T-helper 1 cell treated with Interleukin-12 subunit alpha and Interleukin-12 subunit beta and Interleukin-4 antibody, amounts not matched to agents 30 μg/mL and 1 μg/mL, for 36 hours (primary cell): ENCODE results near the gene NFE2L3.
"Not testable (repeated sequence)": the region's sequence is repeated elsewhere in the genome, so short reads cannot be mapped to it uniquely, and the experiment has no call there.

Experiments used
- H3K27ac Mint-ChIP-seq: one replicate; pipeline ENCODE4 v1.8.0; 2021; ENCODE audit warnings: mild to moderate bottlenecking, mixed read lengths
- H3K27me3 Mint-ChIP-seq: one replicate; pipeline ENCODE4 v1.8.0; 2021; ENCODE audit warnings: low read depth, mixed read lengths
- H3K36me3 Mint-ChIP-seq: one replicate; pipeline ENCODE4 v1.8.0; 2021; ENCODE audit warnings: low read depth, mixed read lengths
- H3K4me1 Mint-ChIP-seq: one replicate; pipeline ENCODE4 v1.8.0; 2021; ENCODE audit warnings: low read depth, mixed read lengths
- H3K4me3 Mint-ChIP-seq: one replicate; pipeline ENCODE4 v1.8.0; 2021; ENCODE audit warnings: mild to moderate bottlenecking, moderate library complexity, mixed read lengths
- H3K9me3 Mint-ChIP-seq: one replicate; pipeline ENCODE4 v1.8.0; 2021; ENCODE audit warnings: mixed read lengths

The NFE2L3 gene

DNA sequence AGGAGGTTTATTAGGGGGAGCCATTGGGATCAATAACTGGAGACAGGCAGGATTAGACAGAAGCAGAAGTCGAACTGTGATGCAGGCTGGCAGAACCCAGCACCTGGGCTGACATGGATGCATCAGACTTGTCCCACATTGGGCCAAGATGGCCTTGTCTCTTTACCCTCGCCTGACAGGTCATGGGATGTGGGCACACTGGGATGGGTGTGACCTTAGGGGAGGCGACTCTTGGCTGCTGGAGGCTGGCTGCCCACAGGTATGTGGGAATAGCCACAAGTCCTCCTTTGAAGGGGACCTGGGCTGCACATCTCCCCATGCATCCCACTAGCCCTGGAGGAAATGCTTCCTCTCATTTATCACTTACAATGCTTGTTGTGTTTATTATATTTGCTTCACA is 17.3 kb downstream of the NFE2L3 start:
- Mint-ChIP-seq H3K27ac (no peak overlapping the region), H3K4me1 (peaks cover 56% of the 10 kb centered on the region), H3K27me3 (no peaks in the 10 kb centered on the region), H3K4me3 (no peak overlapping the region), H3K9me3 (no peaks in the 10 kb centered on the region), H3K36me3 (peaks cover 51% of the 10 kb centered on the region)

DNA sequence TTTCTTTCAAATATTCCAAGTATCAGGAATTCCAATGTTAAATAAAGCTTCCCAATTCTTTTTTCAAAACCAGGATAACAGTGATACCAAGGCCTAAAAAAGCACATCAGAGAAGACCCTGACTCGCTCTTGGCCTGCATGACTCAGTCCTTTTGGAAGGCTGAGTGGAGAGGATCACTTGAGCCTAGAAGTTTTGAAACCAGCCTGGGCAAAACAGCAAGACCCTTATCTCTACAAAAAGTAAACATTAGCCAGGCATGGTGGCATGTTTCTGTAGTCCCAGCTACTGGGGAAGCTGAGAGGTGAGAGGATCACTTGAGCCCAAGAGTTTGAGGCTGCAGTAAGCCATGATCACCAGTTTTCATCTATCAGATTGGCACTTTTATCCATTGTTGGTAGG is 18.7 kb downstream of the NFE2L3 start:
- peaks cover 57% of the 10 kb centered on the region for H3K4me1 Mint-ChIP-seq
- no peak overlapping the region for H3K27ac Mint-ChIP-seq
- peaks cover 43% of the 10 kb centered on the region for H3K36me3 Mint-ChIP-seq
- no peaks in the 10 kb centered on the region for H3K27me3 Mint-ChIP-seq
- no peaks in the 10 kb centered on the region for H3K9me3 Mint-ChIP-seq
- no peak overlapping the region for H3K4me3 Mint-ChIP-seq

DNA sequence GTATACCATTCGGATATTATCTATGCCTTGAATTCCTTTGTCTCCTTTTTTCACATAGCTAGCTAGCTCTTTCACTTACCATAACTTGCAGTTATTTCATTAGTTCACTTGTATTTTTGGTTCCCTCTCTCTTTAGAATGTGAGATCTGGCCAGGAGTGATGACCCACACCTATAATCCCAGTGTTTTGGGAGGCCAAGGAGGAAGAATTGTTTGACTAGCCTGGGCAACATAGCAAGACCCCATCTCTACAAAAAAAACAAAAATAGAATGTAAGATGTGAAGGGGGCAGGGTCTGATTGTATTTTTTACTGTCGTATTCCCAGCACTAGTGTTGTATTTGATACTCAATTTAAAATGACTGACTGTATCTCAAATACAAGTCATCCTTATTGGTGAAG is 19.6 kb downstream of the NFE2L3 start:
- H3K9me3 Mint-ChIP-seq = no peaks in the 10 kb centered on the region
- no peaks in the 10 kb centered on the region for H3K27me3 Mint-ChIP-seq
- peaks cover 38% of the 10 kb centered on the region for H3K36me3 Mint-ChIP-seq
- peaks cover 49% of the 10 kb centered on the region for H3K4me1 Mint-ChIP-seq
- no peak overlapping the region for H3K4me3 Mint-ChIP-seq
- no peak overlapping the region for H3K27ac Mint-ChIP-seq

DNA sequence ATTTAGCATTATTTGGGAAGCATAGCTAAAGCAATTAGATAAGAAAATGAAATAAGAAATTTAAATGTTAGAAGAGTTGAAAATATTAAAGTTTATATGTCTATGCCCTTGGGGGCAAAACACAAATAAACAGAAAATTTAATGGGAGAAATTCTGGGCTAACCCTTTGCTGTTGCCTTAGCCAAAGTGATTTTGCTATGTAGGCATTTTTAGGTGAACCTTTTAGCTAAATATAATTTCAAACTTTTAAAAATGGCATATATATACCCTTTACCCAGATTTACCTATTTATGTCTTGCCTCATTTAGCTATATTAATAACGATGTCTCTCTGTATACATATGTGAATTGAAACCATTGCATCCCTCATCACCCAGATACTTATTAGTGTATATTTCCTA is 20.1 kb downstream of the NFE2L3 start:
- H3K27me3 Mint-ChIP-seq = no peaks in the 10 kb centered on the region
- H3K4me3 Mint-ChIP-seq = no peak overlapping the region
- peaks cover 36% of the 10 kb centered on the region for H3K36me3 Mint-ChIP-seq
- no peaks in the 10 kb centered on the region for H3K9me3 Mint-ChIP-seq
- H3K27ac Mint-ChIP-seq = no peak overlapping the region
- peaks cover 44% of the 10 kb centered on the region for H3K4me1 Mint-ChIP-seq

DNA sequence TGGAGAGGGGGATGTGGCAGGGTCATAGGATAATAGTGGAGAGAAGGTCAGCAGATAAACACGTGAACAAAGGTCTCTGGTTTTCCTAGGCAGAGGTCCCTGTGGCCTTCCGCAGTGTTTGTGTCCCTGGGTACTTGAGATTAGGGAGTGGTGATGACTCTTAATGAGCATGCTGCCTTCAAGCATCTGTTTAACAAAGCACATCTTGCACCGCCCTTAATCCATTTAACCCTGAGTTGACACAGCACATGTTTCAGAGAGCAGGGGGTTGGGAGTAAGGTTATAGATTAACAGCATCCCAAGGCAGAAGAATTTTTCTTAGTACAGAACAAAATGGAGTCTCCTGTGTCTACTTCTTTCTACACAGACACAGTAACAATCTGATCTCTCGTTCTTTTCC is 23.9 kb downstream of the NFE2L3 start:
- not testable (repeated sequence) for H3K27me3 Mint-ChIP-seq, H3K4me3 Mint-ChIP-seq, H3K27ac Mint-ChIP-seq, H3K9me3 Mint-ChIP-seq
- Mint-ChIP-seq H3K36me3 (peaks cover 34% of the 10 kb centered on the region), H3K4me1 (peaks cover 30% of the 10 kb centered on the region)

DNA sequence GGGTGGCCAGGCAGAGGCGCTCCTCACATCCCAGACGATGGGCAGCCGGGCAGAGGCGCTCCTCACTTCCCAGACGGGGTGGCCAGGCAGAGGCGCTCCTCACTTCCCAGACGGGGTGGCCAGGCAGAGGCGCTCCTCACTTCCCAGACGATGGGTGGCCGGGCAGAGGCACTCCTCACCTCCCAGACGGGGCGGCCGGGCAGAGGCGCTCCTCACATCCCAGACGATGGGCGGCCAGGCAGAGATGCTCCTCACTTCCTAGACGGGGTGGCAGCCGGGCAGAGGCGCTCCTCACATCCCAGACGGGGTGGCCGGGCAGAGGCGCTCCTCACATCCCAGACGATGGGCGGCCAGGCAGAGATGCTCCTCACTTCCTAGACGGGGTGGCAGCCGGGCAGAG is 24.7 kb downstream of the NFE2L3 start:
- H3K27ac Mint-ChIP-seq, H3K4me3 Mint-ChIP-seq, H3K9me3 Mint-ChIP-seq, H3K27me3 Mint-ChIP-seq: not testable (repeated sequence)
- Mint-ChIP-seq H3K36me3 (peaks cover 31% of the 10 kb centered on the region), H3K4me1 (peaks cover 32% of the 10 kb centered on the region)

DNA sequence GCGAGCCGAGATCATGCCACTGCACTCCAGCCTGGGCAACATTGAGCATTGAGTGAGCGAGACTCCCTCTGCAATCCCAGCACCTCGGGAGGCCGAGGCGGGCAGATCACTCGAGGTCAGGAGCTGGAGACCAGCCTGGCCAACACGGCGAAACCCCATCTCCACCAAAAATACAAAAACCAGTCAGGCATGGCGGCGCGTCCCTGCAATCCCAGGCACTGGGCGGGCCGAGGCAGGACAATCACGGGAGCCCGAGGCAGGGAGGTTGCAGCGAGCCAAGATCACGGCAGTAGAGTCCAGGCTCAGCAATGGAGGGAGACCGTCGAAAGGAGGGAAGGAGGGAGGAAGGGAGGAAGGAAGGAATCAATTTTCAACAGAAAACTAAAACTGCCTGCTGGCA is 25.3 kb downstream of the NFE2L3 start:
- H3K4me1 Mint-ChIP-seq = peaks cover 31% of the 10 kb centered on the region
- H3K36me3 Mint-ChIP-seq = peaks cover 29% of the 10 kb centered on the region
- not testable (repeated sequence) for H3K9me3 Mint-ChIP-seq, H3K4me3 Mint-ChIP-seq, H3K27me3 Mint-ChIP-seq
- H3K27ac Mint-ChIP-seq = peak overlapping the region; percentile 55

DNA sequence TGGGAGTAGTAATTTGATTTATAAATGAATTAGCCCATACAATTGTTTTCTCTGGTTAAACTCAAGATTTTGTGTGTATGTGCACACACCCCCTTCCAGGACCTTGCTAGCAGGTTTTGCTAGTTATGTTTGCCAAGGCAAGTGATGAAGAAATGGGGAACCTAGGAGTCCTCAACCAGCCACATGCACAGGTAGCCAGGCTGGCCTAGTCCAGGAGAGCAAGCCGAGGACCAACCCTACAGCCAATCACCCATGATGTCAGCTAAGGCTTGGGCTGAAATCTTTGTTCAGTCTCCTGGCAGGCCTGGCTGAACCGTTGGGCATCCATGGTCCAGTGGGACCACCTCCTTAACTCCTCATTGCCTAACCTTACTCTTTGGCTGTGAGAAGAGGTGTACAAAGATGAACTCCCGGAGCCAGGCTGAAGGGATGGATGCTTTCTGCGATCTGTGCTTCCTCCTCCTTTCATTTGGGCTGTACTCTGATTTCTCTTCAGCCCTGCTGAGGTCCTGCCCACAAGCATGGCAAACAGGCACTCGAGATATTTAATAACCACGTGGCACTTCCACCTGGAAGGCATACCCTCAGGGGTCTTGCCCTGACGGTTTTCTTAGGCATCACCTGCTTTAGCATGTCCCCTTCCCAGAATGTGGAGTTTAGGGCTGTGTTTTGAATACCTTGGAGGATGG is 26.4 kb downstream of the NFE2L3 start:
- H3K27me3 Mint-ChIP-seq = no peaks in the 10 kb centered on the region
- H3K4me1 Mint-ChIP-seq = peaks cover 27% of the 10 kb centered on the region
- peaks cover 26% of the 10 kb centered on the region for H3K36me3 Mint-ChIP-seq
- no peak overlapping the region for H3K4me3 Mint-ChIP-seq
- H3K27ac Mint-ChIP-seq = peak overlapping the region; percentile 41
- H3K9me3 Mint-ChIP-seq = no peaks in the 10 kb centered on the region

DNA sequence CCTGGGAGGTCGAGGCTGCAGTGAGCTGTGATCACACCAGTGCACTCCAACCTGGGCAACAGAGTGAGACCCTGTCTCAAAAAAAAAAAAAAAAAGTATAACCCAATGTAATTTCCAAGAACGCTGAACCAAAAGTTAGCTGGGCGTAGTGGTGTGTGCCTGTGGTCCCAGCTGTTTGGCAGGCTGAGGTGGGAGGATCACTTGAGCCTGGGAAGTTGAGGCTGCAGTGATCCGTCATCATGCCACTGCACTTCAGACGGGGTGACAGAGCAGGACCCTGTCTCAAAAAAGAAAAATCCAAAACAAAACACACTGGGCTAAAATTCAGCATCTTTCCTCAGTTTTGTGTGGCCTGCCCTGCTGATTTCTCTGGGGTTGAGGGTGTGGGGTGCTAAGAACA is 27.4 kb downstream of the NFE2L3 start:
- Mint-ChIP-seq H3K27me3 (no peaks in the 10 kb centered on the region), H3K4me1 (peaks cover 18% of the 10 kb centered on the region), H3K9me3 (no peaks in the 10 kb centered on the region), H3K36me3 (peaks cover 26% of the 10 kb centered on the region), H3K27ac (peak overlapping the region; percentile 9), H3K4me3 (no peak overlapping the region)

DNA sequence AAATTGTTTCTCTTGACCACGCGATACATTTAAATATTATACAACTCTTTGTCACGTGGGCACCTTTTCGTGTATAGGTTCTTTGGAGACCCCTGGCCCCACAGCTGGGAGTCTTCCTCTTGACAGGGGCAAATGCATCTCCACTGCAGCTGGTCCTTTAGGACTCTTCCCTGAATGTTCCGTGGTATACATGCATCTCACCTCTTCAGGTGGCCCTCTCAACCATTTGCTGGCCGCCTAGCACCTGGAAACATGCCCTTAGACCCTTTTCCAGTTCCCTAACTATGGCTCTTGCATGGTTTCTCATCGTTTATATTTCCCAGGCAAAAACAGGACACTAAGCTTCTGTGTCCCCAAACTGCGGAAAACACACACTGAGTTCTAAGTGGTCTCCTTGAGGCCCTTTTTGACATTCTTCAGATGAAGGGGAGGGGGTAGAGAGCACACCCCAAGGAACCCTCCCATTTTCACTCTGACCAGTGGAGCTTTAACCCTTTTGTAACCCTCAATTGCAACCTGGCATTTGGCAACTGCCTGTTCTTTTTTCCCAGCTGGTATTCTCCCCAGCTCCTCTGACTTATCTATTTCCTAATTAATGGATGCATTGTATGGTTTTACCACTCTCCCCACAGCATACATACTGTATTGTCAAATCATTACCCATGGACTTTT is 28.0 kb downstream of the NFE2L3 start:
- H3K4me3 Mint-ChIP-seq = no peak overlapping the region
- H3K9me3 Mint-ChIP-seq = no peaks in the 10 kb centered on the region
- H3K27ac Mint-ChIP-seq = peak overlapping the region; percentile 69
- H3K27me3 Mint-ChIP-seq = no peaks in the 10 kb centered on the region
- peaks cover 16% of the 10 kb centered on the region for H3K4me1 Mint-ChIP-seq
- H3K36me3 Mint-ChIP-seq = peaks cover 32% of the 10 kb centered on the region

DNA sequence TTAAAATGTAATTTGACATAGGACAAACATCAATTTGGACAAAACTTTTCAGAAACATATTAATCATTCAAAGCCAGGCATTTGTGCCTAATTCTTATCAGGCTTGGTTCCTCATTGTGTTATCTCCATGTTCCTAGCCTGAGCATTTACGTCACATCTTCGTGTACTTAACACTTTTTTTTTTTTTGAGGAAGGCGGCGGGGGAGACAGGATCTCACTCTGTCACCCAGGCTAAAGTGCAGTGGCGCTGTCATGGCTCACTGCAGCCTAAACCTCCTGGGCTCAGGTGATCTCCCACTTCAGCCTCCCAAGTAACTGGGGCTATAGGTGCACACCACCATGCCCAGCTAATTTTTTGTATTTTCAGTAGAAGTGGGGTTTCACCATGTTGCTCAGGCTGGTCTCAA is 28.8 kb downstream of the NFE2L3 start:
- peaks cover 24% of the 10 kb centered on the region for H3K4me1 Mint-ChIP-seq

DNA sequence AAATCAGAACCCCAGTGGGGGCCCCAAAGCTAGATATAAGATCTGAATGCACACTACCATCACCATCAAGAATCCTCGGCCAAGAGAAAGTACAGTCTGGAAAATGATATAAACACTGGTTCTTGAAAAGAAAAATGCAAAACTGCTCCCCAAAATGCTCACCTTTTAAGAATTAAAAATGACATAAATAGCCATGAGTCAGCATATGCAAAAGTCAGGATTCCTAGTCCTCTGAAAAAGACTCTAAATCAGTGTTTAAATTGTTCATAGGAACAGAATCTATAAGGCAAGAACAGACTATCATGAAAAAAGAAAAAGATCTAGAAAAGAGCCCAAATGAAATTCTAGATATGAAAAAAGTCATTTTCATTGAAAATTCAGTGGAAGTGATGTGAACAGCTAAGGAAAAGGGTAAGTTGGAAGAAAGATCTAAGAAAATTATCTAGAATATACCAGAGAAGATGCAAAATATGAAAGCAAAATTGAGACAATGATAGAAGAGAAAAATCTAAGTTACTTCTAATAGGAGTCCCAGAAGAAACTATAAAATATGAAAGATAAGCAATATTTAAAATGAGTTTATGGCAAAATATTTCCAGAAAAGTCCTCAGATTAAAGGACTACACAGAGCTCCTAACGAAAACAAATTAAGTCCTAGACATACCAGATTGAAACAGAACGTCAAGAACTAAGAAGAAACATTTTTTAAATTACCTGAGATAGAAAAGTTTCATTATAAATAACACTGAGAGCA is 29.7 kb downstream of the NFE2L3 start:
- Mint-ChIP-seq H3K4me1 (peaks cover 29% of the 10 kb centered on the region), H3K36me3 (peaks cover 45% of the 10 kb centered on the region), H3K27ac (peak overlapping the region; percentile 5), H3K4me3 (no peak overlapping the region), H3K9me3 (no peaks in the 10 kb centered on the region), H3K27me3 (no peaks in the 10 kb centered on the region)

More for the DNA sequence above, 28.8 kb downstream of the NFE2L3 start:
- no peaks in the 10 kb centered on the region for H3K9me3 Mint-ChIP-seq
- no peak overlapping the region for H3K4me3 Mint-ChIP-seq
- no peaks in the 10 kb centered on the region for H3K27me3 Mint-ChIP-seq
- H3K36me3 Mint-ChIP-seq = peaks cover 40% of the 10 kb centered on the region
- no peak overlapping the region for H3K27ac Mint-ChIP-seq

DNA sequence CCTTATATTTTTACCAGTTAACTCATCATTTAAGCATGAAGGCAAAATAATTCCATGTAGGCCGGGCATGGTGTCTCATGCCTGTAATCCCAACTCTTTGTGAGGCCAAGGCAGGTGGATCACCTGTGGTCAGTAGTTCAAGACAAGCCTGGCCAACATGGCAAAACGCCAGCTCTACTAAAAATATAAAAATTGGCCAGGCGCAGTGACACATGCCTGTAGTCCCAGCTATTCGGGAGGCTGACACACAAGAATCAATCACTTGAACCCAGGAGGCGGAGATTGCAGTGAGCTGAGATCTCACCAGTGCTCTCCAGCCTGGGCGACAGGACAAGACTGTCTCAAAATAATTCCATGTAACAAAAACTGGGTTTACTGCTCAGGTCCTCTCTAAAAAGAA is 30.3 kb downstream of the NFE2L3 start:
- no peak overlapping the region for H3K27ac Mint-ChIP-seq
- H3K36me3 Mint-ChIP-seq = peaks cover 50% of the 10 kb centered on the region
- peaks cover 35% of the 10 kb centered on the region for H3K4me1 Mint-ChIP-seq
- H3K9me3 Mint-ChIP-seq = no peaks in the 10 kb centered on the region
- no peak overlapping the region for H3K4me3 Mint-ChIP-seq
- H3K27me3 Mint-ChIP-seq = no peaks in the 10 kb centered on the region

DNA sequence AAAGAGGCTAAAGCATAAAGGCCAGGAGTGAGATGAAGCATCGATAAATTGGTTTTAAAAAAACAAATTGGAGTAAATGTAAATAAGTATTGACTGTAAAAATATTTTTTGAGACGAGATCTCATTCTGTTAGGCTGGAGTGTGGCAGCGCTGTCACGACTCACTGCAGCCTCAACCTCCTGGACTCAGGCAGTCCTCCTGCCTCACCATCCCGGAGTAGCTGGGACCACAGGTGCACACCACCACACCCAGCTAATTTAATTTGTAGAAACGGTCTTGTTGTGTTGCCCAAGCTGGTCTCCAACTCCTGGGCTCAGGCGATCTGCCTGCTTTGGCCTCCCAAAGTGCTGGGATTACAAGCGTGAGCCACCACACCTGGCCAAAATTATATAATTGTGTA is 30.7 kb downstream of the NFE2L3 start:
- H3K27ac Mint-ChIP-seq = no peak overlapping the region
- H3K9me3 Mint-ChIP-seq = no peaks in the 10 kb centered on the region
- H3K27me3 Mint-ChIP-seq = no peaks in the 10 kb centered on the region
- H3K4me1 Mint-ChIP-seq = peaks cover 36% of the 10 kb centered on the region
- no peak overlapping the region for H3K4me3 Mint-ChIP-seq
- peaks cover 54% of the 10 kb centered on the region for H3K36me3 Mint-ChIP-seq
